Stimulated activated CD4-positive, alpha-beta T cell treated with anti-CD3 and anti-CD28 coated beads, Interleukin-1b, Interleukin-23, amount 100 ng/mL, for 48 hours (primary cell): ENCODE data around the gene CCDC93.
A peak's percentile ranks its signal among the peaks of the same experiment; 100 is the strongest.

Experiments used
- DNase-seq: peaks from one replicate; pipeline ENCODE4 v3.0.0-alpha.2; 2020

Gene CCDC93, protein sequence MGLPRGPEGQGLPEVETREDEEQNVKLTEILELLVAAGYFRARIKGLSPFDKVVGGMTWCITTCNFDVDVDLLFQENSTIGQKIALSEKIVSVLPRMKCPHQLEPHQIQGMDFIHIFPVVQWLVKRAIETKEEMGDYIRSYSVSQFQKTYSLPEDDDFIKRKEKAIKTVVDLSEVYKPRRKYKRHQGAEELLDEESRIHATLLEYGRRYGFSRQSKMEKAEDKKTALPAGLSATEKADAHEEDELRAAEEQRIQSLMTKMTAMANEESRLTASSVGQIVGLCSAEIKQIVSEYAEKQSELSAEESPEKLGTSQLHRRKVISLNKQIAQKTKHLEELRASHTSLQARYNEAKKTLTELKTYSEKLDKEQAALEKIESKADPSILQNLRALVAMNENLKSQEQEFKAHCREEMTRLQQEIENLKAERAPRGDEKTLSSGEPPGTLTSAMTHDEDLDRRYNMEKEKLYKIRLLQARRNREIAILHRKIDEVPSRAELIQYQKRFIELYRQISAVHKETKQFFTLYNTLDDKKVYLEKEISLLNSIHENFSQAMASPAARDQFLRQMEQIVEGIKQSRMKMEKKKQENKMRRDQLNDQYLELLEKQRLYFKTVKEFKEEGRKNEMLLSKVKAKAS

DNA sequence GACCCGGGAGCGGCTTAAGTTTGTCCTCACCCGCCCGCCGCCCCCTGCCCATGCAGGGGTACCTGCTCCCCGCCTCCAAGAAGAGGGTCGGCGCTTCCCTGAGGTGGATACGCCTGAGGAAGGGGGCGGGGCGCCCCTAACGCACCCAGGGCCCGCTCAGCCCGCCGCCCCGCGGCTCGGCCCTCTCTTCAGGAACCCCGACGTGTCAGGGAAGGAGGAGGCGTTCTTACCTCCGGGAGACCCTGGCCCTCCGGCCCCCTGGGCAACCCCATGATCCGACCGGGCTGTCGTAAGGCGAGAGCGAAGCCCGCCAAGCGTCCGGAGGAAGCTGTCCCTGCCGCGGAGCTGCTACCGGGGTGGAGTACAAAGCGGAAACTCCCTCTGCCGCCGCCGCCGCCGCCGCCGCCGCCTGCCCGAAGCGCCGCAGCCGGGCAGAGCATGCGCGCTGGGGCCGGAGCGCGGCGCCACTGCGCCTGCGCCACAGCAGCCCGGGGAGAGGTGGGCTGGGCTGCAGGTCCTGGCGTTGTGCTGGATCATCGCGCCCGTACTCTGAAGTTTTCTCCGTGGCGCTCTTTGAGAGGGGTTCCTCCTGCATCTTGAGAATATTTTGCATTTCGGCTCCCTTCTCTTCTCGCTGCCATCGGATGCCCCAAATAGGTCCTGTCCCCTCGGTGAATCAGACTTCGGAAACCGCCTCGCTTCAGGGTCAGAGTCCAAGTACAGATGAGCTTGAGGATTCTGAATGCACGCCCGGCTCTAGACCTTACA, at the start of gene CCDC93:
Gene CCDC93 (minus strand): TSS at position 347 of the 768 bp plus-strand sequence. CDS start 75 bp downstream, at position 272.
- DNase-seq = peak; percentile 83

DNA sequence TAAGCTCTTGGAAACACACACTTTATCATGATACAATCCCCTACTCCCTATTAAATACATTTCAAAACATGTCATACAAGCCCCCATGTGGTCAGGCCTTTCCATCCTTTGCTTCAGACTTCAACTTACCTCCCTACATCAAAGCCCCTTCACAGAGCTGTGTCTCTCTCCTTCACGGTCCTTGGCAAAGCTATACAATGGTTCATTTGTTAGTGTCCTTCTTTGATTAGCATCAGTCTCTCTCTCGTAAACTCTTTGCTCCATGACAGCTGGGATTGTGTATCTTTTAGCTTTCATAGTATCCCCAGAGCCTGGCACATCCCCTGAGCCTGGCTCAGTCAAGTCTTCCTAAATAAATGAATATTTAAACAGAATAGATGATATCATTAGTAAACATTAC, 48.8 kb upstream of the CCDC93 start:
- DNase-seq = no peak

DNA sequence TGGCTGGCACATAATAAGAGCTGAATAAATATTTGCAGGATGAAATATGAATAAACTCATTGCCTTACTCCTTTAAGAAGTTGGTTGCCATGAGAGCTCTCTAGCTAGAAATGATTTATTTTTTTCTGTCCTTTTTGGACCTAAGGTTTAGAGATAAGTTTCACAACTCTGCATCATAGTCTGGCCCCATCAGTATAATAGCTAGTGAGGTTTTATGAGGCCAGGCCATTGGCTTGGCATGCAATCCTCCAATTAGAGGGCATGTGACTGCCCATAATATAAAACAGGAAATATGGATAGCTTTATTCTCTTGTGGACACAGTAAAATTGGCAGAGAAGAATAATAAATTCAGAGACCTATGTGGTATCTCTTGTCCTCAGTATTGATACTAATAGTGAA, 48.2 kb upstream of the CCDC93 start:
- DNase-seq = no peak

DNA sequence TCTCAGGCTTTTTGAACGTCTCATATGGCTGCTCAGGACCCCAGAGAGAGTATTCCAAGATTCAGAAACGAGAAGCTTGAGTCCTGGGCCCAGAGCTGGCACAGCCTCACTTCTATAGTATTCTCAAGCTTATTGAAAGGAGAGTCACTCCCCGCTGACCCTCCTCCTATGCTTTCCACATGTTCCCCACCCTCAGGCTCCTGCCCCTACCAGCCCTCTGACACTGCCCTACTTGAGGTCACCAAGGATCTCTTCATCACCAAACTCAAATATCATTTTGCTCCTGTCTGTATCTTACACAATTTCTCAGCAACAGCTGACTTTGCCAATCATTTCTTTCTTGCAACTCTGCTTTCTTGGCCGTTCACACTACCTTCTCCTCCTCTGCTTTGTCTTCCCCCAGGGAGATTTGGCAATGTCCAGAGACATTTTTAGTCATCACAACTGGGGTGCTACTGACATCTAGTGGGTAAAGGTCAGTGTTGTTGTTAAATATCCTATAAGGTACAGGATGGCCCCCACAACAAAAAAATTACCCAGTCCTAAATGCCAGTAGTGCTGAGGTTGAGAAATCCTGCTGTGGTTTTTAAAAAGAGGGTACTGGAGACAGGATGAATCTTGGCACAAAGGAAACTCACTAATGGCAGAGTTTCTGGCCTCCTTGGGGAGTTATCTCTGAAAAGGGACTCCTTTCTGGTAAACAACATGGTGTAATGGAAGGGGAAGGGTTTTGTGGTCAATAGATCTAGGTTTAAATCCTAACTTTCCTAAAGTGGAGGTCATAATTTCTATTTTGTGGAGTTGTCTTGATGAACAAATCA, 47.5 kb upstream of the CCDC93 start:
- no peak for DNase-seq

DNA sequence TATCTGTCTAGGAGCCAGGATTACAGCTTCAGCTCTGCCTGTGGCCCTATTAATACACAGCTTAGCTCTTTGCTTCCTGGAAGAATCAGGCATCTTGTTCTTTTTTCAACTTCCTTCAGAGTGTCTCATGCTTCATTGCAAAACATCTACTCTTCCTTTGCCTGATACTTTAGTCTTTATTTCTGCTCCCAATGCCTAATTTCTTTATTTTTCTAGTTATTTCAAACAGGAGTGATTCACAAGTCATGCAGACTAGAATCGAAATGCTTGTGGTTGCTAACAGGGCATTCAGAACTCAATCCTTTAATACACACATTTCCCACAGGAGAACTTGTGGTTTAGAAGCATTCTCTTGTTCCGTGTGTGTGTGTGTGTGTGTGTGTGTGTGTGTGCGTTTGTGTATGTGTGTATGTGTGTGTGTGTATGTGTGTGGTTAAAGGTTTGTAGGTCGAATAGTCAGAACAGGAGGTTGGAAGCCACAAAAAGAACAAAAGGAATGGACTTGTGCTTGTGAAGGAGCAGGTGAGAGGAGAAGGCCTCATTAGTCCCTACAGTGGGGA, 46.1 kb upstream of the CCDC93 start:
- no peak for DNase-seq

DNA sequence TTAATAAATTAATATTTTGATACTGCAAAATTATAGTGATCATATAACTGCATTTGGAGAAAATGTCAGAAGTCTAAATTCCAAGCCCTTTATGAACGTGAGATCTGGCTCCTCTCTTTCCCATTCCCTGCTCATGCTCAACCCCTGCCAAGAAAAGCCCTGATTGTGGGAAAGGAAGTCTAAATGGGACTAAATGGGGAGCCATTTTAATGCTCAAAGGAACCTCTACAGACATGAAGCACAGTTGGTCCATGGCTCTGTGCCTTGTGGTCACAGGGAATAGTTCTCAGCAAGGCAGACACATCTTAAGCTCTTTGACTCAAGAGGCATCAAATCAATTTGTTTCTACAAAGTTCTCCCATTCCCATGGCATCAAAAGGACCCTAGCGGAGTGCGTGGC, 45.1 kb upstream of the CCDC93 start:
- no peak for DNase-seq

DNA sequence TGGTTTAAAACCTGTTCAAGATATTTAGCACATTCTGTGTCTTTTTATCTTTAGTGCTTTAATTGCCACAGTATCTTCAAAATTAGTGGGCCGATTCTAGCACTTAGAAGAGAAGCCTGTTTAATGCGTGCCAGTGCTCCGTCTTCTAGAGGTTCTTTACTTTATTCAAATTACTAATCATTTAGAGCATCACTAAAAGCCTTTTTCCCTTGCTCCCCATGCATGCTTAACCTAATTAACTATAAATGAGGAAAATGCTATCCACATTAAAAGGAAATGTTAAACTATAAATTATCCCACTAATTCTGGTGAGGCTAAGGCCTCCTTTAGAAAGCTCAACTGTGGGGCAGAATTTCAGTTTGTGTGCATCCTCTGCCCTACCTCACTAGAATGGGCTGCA, 42.9 kb upstream of the CCDC93 start:
- no peak for DNase-seq

DNA sequence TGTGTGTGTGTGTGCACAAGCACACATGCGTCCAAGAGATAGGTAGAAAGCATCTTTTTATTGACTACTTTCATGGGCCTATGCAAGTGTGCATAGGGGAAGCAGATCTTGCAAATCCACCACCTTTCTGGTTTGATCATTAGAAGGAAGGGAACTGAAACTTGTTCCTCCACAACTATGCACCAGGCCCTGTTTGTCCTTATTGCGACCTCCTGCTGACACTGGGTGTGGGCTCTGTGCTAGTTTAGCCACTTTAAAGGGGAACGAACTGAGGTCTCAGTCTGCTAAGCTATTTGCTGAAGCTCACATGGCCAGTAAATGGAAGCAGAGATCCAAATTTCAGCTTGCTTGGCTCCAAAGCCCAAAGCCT, 42.3 kb upstream of the CCDC93 start:
- no peak for DNase-seq

DNA sequence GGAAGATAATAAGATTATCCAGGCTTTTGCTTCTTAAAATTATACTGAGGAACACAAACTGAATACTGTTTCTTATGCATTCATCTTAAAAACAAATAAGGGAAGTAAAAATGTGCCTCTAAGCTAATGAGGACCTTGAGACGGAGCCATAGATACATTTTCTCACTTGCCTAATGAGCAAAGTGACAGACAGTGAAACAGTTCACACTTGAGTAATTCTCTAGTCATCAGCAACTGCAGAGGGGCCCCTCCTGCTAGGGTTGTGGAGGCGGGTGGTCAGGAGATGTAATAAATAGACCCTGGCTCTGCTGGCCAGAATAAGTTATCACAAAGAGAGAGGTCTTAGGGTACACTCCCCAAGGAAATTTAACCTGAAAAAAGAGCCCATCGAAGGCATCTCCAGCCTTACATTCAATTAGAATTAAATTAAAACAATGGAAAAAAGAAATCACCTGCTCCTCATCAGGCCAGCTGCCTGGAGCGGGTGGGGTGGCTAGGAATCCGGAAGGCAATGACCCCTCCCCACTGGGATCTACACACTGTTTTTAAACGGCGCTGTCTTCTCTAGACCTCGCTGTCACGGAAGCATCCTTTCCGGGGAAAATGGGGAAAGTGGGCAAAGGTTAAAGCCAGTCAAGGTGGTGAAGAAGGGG, 41.8 kb upstream of the CCDC93 start:
- no peak for DNase-seq

DNA sequence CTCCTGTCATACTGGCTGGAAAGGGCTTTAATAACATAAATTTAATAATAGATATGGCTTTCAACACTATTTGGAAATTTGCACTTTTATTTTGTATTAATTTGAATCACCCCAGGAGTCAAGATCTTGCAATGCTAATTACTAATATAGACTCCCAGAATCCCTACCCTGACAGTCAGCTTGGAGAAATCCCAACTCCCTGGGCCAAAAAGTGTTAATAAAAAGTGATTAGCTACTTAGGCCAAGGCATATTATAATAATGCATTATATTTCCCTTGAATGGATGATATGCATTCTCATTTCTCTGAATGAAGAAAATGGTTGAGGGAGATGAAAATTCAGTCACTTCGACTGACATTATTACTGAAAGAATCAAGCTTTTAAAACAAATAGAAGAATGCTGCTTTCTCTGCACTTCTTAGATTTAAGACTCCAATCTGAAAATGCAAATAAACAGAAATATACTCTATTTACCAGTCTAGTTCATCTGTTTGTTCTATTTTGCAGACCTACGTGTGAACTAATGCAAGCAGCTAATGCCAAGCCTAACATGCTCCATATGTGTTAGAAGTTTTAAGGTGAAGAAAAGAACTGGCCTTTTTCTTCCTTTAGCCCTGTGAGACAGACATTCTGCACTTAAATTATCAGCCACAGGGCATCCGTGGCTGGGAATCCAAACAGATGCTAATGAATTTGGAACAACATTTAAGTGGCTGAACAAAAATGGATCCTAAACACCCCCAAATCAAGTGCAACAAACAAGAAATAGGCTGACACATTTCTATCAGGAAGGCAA, 40.5 kb upstream of the CCDC93 start:
- no peak for DNase-seq

DNA sequence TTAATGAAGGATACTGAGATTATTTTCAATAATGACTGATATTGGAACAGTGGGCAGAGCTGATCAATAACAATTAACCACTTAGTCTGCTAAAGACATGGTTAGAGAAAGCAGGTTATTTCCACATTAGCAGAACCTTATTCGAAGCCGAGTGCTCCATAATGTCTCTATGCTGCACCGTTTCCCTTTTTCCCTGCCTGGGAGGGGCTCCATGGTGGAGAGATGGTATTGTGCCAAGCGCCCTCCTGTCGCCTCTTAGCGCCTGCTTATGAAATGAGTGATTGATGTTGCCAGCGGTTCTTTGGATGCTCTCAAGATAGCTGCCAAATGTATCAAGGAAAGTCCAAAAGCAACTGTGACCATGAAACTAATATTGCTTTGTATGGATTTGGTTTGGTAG, 39.8 kb upstream of the CCDC93 start:
- DNase-seq = no peak

DNA sequence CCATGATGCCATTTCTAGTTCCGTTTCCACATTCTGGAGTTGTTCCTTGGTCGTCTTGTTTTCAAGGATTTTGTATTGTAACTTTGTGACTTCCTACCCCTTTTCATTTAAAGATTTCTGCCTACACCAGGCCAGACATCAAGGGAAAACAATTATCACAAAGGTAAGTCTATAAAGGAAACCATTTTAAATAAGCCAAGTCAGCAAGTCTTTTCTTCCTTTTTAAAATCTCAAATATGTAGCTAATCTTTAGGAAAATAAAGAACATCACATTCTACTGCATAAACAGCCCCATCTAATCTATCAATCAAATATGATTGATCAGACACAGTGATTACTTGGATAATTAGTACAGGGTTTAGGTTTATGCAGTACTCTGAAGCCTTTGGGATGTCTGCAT, 38.6 kb upstream of the CCDC93 start:
- DNase-seq = no peak

DNA sequence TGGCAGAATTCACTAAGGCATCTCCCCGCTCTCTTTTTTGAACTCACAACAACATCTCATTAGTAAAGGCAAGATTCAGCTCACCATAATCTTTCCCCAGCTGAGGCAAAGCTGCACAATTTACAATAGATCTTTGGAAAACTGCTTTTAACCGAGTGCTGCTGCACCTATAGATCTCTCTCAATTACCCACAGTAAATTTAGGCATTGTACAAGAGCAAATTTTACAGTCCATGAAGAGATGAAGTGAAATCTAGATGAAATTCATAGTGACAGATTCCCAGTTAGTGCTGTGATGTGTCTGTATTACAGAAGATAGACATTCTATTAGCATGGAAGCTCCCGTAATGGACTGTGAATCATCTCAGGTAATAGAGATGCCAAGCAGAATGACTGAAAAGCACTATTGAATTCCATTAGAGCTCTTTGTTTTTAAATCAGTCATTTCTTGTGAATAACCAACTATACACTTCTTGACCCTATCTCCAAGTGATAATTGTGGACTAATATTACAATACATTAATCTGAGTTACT, 38.0 kb upstream of the CCDC93 start:
- no peak for DNase-seq

DNA sequence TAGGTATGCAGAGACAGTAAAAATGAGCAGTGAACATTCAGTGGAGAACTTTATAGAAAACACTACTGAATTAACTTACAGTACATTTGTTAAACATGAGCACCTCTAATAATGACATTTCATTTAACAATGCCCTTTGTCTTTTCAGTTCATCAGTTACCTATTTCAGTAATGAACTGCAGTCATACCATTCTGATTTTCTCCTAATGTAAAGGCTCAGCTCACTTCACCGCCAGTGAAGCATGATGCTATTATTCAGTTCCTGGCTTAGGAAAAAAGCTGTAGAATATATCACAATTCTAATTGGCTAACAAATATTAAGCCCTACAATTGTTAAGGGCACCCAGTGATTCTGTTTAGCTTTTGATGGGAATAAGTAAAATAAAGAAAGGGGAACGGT, 37.1 kb upstream of the CCDC93 start:
- DNase-seq = no peak

DNA sequence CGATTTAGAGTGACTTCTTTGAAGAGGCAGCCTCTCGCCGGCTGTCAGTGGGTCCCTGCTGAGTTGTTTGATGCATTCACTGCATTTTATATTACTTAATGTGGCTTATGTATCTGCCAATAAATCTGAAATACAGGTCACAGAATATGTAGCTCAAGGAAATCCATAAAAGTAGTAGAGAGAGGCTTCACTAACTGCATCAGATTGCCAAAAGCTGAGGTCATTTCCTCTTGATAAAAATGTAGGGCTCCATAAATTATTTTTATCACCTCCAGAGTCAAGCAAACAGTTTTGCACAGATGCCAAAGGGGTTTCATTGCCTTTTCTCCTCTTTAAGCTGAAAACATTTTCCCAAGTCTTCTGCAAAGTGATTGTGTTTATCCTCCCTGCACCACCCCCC, 36.5 kb upstream of the CCDC93 start:
- no peak for DNase-seq

DNA sequence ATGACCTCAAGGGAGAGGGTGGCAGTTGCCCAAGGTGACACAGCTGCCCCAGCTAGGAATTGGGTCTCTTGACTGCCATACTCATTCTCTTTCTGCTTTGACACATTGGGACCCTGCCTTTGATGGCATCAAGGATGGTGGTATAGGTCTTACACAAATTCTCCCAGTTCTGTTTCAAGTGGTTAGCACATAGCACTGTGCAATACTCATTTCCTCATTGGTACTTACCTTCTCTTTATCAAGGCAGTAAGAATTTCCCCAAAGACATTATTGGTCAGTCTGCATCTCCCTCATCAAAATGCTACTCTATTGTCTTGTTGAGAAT, 35.9 kb upstream of the CCDC93 start:
- DNase-seq = no peak

DNA sequence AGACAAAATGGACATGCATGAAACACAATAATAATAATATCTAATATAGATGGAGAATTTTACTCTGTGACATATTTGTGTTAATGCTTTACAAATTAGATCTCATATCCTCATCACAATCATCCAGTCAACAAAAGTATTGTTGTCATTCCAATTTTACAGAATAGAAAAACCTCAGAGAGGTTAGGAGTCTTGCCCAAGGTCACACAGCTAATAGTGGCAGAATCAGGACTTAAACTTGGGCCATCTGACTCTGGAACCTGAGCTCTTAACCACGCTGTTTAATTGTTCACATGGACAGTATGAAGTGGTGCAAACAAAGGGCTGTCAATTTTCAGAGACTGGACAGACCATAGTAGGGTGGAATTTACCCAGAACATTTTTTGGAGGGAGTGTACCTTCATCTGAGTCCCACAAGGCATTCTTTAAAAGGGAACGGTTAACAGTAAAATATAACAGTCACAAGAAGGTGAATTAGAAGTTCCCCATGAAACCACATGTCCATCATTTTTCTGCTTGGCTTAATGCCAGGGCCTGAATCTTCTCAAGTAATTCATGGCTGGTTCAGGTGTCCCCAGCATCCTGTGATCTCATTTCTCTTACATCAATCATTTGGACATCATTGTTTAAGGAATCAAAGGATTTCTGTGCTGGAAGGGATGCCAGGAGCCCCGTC, 35.4 kb upstream of the CCDC93 start:
- DNase-seq = no peak

DNA sequence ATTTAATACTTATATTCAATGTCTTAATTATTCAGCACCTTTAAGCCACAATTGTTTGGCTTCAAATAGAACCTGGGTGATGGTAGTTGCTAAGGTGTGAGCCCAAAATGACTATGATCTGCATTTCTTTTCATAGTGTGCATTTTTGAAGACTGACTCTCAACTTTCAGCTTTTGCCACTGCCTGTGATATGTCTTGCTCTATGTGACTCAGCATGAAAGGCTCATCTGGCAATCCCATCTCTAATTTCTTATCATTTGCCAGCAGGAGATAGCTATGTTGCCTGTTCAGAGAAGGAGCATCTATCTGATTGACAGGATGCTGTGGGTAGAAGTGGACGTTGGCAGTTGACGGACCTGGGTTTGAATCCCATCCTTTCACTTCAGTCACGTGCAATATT, 34.5 kb upstream of the CCDC93 start:
- DNase-seq = no peak

DNA sequence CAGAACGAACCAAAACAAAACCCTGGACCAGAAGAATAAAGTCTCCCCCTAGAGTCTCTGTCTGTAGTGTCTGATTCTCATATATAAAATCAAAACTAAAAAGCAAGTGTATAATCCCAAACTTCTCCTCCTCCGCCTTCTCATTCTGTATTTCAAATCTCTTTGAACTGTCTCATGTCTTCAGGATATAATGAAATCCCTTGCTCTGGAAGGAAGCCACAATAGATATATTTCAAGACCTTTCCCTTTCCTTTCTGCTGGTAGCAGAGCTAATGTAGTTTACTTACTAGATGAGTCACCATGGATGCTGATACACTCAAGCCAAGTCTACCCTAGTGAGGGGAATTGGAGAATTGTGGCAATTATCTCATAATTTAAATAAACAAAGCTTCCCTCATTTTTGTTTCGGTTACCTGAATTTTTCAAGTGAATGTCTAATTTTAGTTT, 33.5 kb upstream of the CCDC93 start:
- DNase-seq = no peak

DNA sequence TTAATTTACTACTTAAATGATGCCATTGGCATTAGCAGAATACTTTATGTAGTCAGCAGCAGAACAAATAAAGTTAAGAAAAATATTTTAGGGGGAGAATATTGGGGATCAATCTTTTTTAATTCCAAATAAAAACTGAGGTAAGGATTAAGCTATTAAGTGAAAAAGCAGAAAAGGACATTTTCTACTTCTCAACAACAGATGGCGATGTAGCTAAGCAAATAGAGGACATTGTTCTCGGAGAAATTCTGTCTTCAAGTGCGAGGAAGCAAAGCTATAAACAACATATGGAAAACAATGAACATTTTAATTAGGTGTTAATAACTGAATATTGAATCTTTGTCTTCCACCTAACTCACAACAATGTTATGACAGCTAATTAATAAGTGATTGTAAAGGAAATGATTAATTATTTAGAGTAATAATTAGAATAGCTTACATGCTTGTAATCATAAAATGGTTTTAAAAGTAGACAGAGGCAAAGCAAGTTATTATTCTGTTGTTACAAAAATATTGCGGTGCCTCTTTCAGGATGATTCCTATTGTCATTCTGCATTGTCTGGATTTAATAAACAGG, 32.9 kb upstream of the CCDC93 start:
- no peak for DNase-seq
